HG03103 (cell line): ENCODE results near the gene ZNF644.
"Not testable (repeated sequence)": the region's sequence is repeated elsewhere in the genome, so short reads cannot be mapped to it uniquely, and the experiment has no call there.

Experiments used
- ATAC-seq: cut with Tn5 transposase; IDR thresholded peaks from one replicate; pipeline ENCODE4 v1.9.1; 2021; ENCODE audit warnings: low read depth; ENCODE audit not compliant: unreplicated experiment

ZNF644 gene

GRCh38 chr1:91021686-91022517 lies at the start of gene ZNF644:
Gene ZNF644, minus strand, starts transcription at chr1:91022035. Its CDS starts 39,682 bp downstream, at chr1:90982353.
- ATAC-seq, result peak; percentile 59

GRCh38 chr1:91070298-91070697 lies 48.5 kb upstream of the ZNF644 start:
- no peak for ATAC-seq

- no peak for ATAC-seq
These were observed 44.7 kb upstream of the ZNF644 start for GRCh38 chr1:91066538-91066937.

DNA sequence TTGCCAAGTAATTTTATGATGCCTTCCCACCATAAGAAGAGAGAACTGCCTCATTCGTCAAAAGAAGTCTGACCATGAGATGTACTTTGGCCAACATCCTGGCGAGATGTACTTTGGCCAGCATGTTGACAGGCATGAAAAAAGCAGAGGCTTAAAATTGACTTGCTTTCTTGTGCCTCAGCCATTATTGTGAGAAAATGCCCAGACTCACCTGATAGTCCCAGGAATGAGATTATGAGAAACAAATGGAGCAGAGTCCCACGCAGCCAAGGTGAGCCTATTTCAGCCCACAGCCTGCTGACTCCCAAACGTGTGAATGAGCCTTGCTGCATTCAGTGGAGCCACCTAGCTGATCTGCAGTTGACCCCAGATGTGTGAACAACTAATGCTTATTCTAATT lies 43.5 kb upstream of the ZNF644 start:
- ATAC-seq, result no peak

GRCh38 chr1:91063403-91063802 lies 41.6 kb upstream of the ZNF644 start:
- not testable (repeated sequence) for ATAC-seq

GRCh38 chr1:91059157-91059556 lies 37.3 kb upstream of the ZNF644 start:
- ATAC-seq, result no peak

- no peak for ATAC-seq
These were observed 35.9 kb upstream of the ZNF644 start for GRCh38 chr1:91057784-91058183.

DNA sequence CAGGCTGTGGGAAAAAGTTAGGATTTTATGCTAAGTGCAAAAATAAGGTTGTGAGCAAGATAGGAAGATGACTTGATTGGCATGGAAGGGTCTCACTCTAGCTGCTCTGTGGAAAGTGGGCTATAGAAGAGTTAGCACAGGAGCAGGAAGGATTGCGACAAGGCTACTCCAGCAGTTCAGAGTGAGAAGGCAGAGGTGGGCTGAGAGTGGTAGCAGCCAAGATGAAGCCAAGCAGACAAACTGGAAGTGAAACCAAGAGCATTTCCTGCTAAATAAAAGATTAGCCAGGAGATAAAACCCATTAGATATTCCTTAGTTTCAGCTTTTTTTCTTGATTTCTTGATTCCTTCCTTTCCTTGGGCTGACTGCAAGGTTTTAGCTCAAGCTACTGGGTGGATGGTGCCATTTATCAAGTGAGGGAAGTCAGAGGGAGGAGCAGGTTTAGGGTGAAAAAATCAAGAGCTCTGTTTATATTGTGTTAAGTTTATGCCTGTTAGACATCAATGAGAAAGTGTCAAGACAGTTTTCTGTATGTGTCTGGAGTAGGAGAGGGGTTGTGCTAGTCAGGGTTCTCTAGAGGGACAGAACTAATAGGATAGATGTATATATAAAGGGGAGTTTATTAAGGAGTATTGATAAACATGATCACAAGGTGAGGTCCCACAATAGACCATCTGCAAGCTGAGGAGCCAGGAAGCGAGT lies 33.1 kb upstream of the ZNF644 start:
- peak; percentile 79 for ATAC-seq

GRCh38 chr1:91053630-91054029 lies 31.8 kb upstream of the ZNF644 start:
- ATAC-seq, result no peak

DNA sequence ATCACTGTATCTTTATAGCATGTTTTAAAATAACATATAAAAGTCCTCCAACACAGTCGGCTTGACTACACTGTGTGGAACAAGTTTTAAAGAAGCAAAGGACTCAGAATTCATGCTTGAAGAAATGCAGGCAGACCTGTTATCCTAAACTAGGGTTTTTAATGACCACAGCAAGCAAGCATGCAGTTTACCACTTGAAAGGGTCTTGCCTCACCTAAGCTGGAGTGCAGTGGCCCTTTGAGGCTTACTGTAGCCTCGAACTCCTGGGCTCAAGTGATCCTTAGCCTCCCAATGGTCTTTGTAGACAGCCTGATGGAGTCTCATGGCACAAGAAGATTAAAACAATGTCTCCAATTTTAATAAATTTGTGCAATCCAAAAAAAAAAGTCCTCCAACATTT lies 27.7 kb upstream of the ZNF644 start:
- ATAC-seq, result not testable (repeated sequence)

DNA sequence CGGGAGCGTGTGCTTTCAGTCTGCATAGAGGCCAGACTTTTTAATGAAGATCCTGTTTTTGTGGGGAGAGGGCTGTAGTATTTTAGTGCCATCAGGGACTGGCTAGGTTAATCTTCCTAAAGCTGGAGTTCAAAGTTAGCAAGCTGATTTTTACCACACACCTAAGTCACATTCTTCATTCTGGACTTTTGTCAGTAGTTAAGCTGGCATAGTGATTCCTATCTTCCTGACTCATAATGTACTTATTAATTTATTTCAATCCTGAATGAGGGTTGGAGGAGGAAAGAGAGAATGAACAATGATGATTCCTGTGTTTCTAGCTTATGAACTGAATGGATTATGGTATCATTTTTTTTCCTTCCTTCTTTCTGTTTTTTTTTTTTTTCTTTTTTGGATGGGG lies 24.9 kb upstream of the ZNF644 start:
- ATAC-seq, result no peak

GRCh38 chr1:91045284-91045683 lies 23.4 kb upstream of the ZNF644 start:
- ATAC-seq, result no peak

GRCh38 chr1:91044776-91045175 lies 22.9 kb upstream of the ZNF644 start:
- ATAC-seq, result not testable (repeated sequence)

- ATAC-seq, result not testable (repeated sequence)
These were observed 20.5 kb upstream of the ZNF644 start for GRCh38 chr1:91042372-91042771.

- no peak for ATAC-seq
These were observed 16.7 kb upstream of the ZNF644 start for GRCh38 chr1:91038582-91038981.

DNA sequence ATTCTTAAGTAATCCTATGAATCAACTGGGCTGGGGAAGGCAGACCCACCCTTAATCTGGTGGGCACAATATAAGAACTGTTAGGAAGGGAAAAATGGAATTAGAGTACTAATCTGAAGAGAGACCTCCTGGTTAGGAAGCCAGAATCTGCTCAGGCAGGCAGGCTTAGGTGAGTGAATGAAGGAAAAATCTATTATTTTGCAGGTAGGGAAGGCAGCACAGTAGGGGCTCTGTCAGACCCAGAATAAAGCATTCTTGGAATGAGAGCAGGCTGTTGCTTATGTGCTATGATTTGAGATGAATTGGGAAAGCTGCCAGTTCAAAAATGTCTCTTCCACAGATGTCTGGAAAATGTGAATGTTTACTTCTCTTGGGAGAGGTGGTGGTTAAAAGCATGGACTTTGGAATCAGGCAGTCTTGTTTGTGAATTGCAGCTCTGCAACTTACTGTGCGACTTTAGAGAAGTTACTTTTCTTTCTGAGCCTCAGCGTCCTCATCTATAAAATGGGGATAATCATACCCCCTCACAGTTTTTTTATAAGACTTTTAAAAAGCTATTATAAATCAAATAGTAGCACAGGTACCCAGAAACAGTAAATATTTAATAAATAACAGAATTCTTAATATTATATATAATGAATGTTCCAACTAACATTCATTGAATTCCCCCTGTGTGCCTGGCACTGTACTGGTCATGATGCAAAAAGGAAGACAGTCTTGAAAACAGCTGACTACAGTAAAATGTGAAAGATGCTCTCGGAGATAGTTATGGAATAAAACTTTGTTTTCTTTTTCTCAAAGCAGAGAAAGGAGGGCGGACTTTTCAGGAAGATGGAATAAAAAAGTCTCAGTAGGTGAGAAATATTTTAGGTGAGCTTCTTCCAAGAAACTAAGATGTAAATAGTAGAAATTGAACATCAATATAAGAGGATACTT lies 15.3 kb upstream of the ZNF644 start:
- ATAC-seq, result no peak

DNA sequence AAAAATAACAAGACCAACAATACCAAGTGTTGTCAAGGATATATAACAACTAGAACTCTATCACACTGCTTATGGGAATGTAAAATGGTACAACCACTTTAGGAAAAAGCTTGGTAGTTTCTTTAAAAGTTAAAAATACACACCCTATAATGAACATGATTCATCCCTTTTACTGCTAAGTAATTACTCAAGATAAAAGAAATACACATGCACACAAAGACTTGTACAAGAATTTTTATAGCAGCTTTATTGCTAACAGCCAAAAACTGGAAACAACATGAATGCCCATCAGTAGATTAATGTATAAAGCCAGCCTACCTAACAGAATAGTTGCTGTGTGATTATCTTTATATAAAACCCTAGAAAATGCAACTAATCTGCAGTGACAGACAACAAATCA lies 10.5 kb upstream of the ZNF644 start:
- no peak for ATAC-seq

- no peak for ATAC-seq
These were observed 9.2 kb upstream of the ZNF644 start for GRCh38 chr1:91031081-91031480.

GRCh38 chr1:91026777-91027176 lies 4.9 kb upstream of the ZNF644 start:
- ATAC-seq, result no peak

- ATAC-seq, result peak; percentile 30
These were observed 4.5 kb upstream of the ZNF644 start for GRCh38 chr1:91026320-91026719.
